Myocyte (in vitro differentiated cells): Measurements from ENCODE around the gene ZNF385C. TPM values are rescaled to one million over a fixed set of nuclear protein-coding genes. Genes with fewer than 3 reads are reported as not detected.
"Not testable (repeated sequence)": the region's sequence is repeated elsewhere in the genome, so short reads cannot be mapped to it uniquely, and the experiment has no call there.

Experiments
- DNase-seq: peaks from one replicate; pipeline ENCODE4 v3.0.0-alpha.2; 2012; ENCODE audit warnings: low read depth
- total RNA-seq: library from RNA; depleted of rRNA; stranded (reverse); fragments of >200 nt; gene quantifications from 2 replicates; pipeline ENCODE4 v1.2.3, GENCODE V29; 2014

ZNF385C gene
- total RNA-seq, 1 donor from 2014 or later = 0.05 TPM

- DNase-seq = no peak
Measured at GRCh38 chr17:42023524-42024349, 74.5 kb downstream of the ZNF385C start.

- not testable (repeated sequence) for DNase-seq
Measured at GRCh38 chr17:42020845-42021244, 77.4 kb downstream of the ZNF385C start.

GRCh38 chr17:42019509-42020404 is 78.5 kb downstream of the ZNF385C start, which contains the start of gene NKIRAS2:
TSS of gene NKIRAS2 (plus strand) at chr17:42020090. CDS start at chr17:42021578, 1,488 bp downstream.
- DNase-seq = peak; percentile 92

- DNase-seq = no peak
Measured at GRCh38 chr17:42018988-42019387, 79.3 kb downstream of the ZNF385C start.

GRCh38 chr17:42018339-42018738 is 79.9 kb downstream of the ZNF385C start:
- no peak for DNase-seq

- DNase-seq = no peak
Measured at GRCh38 chr17:42017866-42018200, 80.4 kb downstream of the ZNF385C start.

GRCh38 chr17:42016941-42017865 is 81.1 kb downstream of the ZNF385C start, which contains the start of gene DNAJC7:
TSS of gene DNAJC7 (minus strand) at chr17:42017439. CDS start at chr17:42017416, 23 bp downstream.
- peak; percentile 92 for DNase-seq

GRCh38 chr17:42016411-42016831 is 81.9 kb downstream of the ZNF385C start:
- peak; percentile 44 for DNase-seq

GRCh38 chr17:42013740-42014139 is 84.5 kb downstream of the ZNF385C start:
- not testable (repeated sequence) for DNase-seq

- DNase-seq = not testable (repeated sequence)
Measured at GRCh38 chr17:42012363-42012762, 85.9 kb downstream of the ZNF385C start.

GRCh38 chr17:42010898-42011516 is 87.3 kb downstream of the ZNF385C start:
- no peak for DNase-seq

- not testable (repeated sequence) for DNase-seq
Measured at GRCh38 chr17:42010266-42010680, 88.0 kb downstream of the ZNF385C start.

- no peak for DNase-seq
Measured at GRCh38 chr17:42009170-42009569, 89.1 kb downstream of the ZNF385C start.

GRCh38 chr17:42005166-42005565 is 93.1 kb downstream of the ZNF385C start:
- DNase-seq = no peak

- no peak for DNase-seq
Measured at GRCh38 chr17:42002792-42003301, 95.4 kb downstream of the ZNF385C start.

- no peak for DNase-seq
Measured at GRCh38 chr17:42002175-42002791, 96.0 kb downstream of the ZNF385C start.

- DNase-seq = no peak
Measured at GRCh38 chr17:42001729-42002128, 96.5 kb downstream of the ZNF385C start.

GRCh38 chr17:42000413-42001133 is 97.7 kb downstream of the ZNF385C start:
- no peak for DNase-seq

- no peak for DNase-seq
Measured at GRCh38 chr17:41998497-41998896, 99.8 kb downstream of the ZNF385C start.
